Uterus (tissue), 2 donors: ENCODE measurements around the gene MTARC2.

Experiments used
- CTCF ChIP-seq, 4 experiments: fragments of 200-600 bp in 2 of 4; fragments of 450-650 bp in 2 of 4; sonication (generic) in 2 of 4; IDR thresholded peaks; one replicate each; pipeline ENCODE4 v1.5.1; 2016 to 2019; ENCODE audit warnings: antibody characterized with exemption in 4 of 4, mild to moderate bottlenecking in 2 of 4, moderate library complexity in 1 of 4
- POLR2A ChIP-seq, 2 donors: fragments of 450-650 bp; IDR thresholded peaks; one replicate each; pipeline ENCODE4 v1.6.1; 2016; ENCODE audit warnings: antibody characterized with exemption in 2 of 2, mild to moderate bottlenecking in 1 of 2, moderate library complexity in 1 of 2

- TF ChIP-seq CTCF (IDR thresholded peaks at IDR 0.05) (no peak), POLR2A (IDR thresholded peaks at IDR 0.05) (no peak)
Measured at GRCh38 chr1:220754918-220755295, 6.8 kb downstream of the MTARC2 start.
